Measurements from ENCODE around the gene APOA1. TPM values are rescaled to one million over a fixed set of nuclear protein-coding genes. Genes with fewer than 3 reads are reported as not detected.

The APOA1 gene
- polyA plus RNA-seq, 3 donors: 91.2 to 150 (median 94.7) TPM

Other genes starting within 250 kb of the APOA1 start
- 10 to 100 TPM; 33.8 to 38.6 (median 37.2) TPM for gene BUD13, start 64.6 kb downstream of the APOA1 start, polyA plus RNA-seq (ENCODE audit: insufficient read length in 3 of 3)
- gene ZPR1, start 49.6 kb downstream of the APOA1 start, polyA plus RNA-seq (ENCODE audit: insufficient read length in 3 of 3): 10 to 100 TPM; 54.0 to 57.0 (median 56.8) TPM
- gene APOA5, start 45.7 kb downstream of the APOA1 start, polyA plus RNA-seq (ENCODE audit: insufficient read length in 3 of 3): not detected
- 1 to 10 TPM in 1 of 3 donors, not detected in 2; 1.5 TPM for gene APOA4, start 14.3 kb downstream of the APOA1 start, polyA plus RNA-seq (ENCODE audit: insufficient read length in 3 of 3)
- gene APOC3, start 7.7 kb downstream of the APOA1 start, polyA plus RNA-seq (ENCODE audit: insufficient read length in 3 of 3): 10 to 100 TPM in 1 of 3 donors, 1 to 10 TPM in 2; 5.2 to 15.8 (median 5.4) TPM